ENCODE data around the gene DLX4. TPM values are rescaled to one million over a fixed set of nuclear protein-coding genes. Genes with fewer than 3 reads are reported as not detected.

The DLX4 gene
- total RNA-seq, 4 donors from 2014 or later = not detected

GRCh38 chr17:49955157-49955556 is 13.8 kb upstream of the DLX4 start:
- WGBS, 2 donors (ENCODE audit: low coverage in 1 of 2) = 56% methylated on average over 1 of the region's 1 CpG; no CpG with 5 or more reads in 1 of the 2 donors
- Histone ChIP-seq H3K9me3 (no peaks in the 10 kb centered on the region), H3K27me3 (peaks cover 48% of the 10 kb centered on the region), H3K27ac (no peak overlapping the region), H3K4me1 (no peaks in the 10 kb centered on the region), H3K36me3 (no peaks in the 10 kb centered on the region), H3K4me3 (no peak overlapping the region)
- intact Hi-C loops (cut with DNase I; ENCODE audit: low total_unique reads) = no loop called here
- TF ChIP-seq POLR2AphosphoS5 (IDR thresholded peaks at IDR 0.05) (no peak), EP300 (IDR thresholded peaks at IDR 0.05; ENCODE audit: low read depth) (no peak), POLR2A (IDR thresholded peaks at IDR 0.05) (no peak), CTCF (IDR thresholded peaks at IDR 0.05) (no peak)
- in situ Hi-C loops (cut with MboI; ENCODE audit: low pct_ligation_motif_present in 1 of 4, low pct_unique_long_range_greater_than_20kb in 1 of 4, low sequenced_read_pairs in 3 of 4) = no loop called here
- no peak for DNase-seq

- H3K9me3 ChIP-seq = no peaks in the 10 kb centered on the region
- WGBS, 2 donors (ENCODE audit: low coverage in 1 of 2) = 55% methylated on average over 4 of the region's 4 CpGs; no CpG with 5 or more reads in 1 of the 2 donors
- DNase-seq = no peak
- no peak overlapping the region for H3K4me3 ChIP-seq
- H3K27ac ChIP-seq = no peak overlapping the region
- no peaks in the 10 kb centered on the region for H3K4me1 ChIP-seq
- no peaks in the 10 kb centered on the region for H3K36me3 ChIP-seq
- TF ChIP-seq POLR2AphosphoS5 (IDR thresholded peaks at IDR 0.05) = no peak
- no peak for TF ChIP-seq EP300 (IDR thresholded peaks at IDR 0.05; ENCODE audit: low read depth)
- TF ChIP-seq POLR2A (IDR thresholded peaks at IDR 0.05) = no peak
- TF ChIP-seq CTCF (IDR thresholded peaks at IDR 0.05) = no peak
- peaks cover 44% of the 10 kb centered on the region for H3K27me3 ChIP-seq
- intact Hi-C loops (cut with DNase I; ENCODE audit: low total_unique reads) = no loop called here
- in situ Hi-C loops (cut with MboI; ENCODE audit: low pct_ligation_motif_present in 1 of 4, low pct_unique_long_range_greater_than_20kb in 1 of 4, low sequenced_read_pairs in 3 of 4) = no loop called here
Measured at GRCh38 chr17:49956780-49957179, 12.2 kb upstream of the DLX4 start.

GRCh38 chr17:49957350-49957749 is 11.6 kb upstream of the DLX4 start:
- Histone ChIP-seq H3K27me3 (peaks cover 44% of the 10 kb centered on the region), H3K4me1 (no peaks in the 10 kb centered on the region), H3K27ac (no peak overlapping the region), H3K9me3 (no peaks in the 10 kb centered on the region), H3K36me3 (no peaks in the 10 kb centered on the region), H3K4me3 (no peak overlapping the region)
- DNase-seq = no peak
- WGBS, 2 donors (ENCODE audit: low coverage in 1 of 2) = 78 to 100% methylated on average over 1 to 3 of the region's 3 CpGs
- intact Hi-C loops (cut with DNase I; ENCODE audit: low total_unique reads) = no loop called here
- TF ChIP-seq CTCF (IDR thresholded peaks at IDR 0.05) (no peak), EP300 (IDR thresholded peaks at IDR 0.05; ENCODE audit: low read depth) (no peak), POLR2AphosphoS5 (IDR thresholded peaks at IDR 0.05) (no peak), POLR2A (IDR thresholded peaks at IDR 0.05) (no peak)
- in situ Hi-C loops (cut with MboI; ENCODE audit: low pct_ligation_motif_present in 1 of 4, low pct_unique_long_range_greater_than_20kb in 1 of 4, low sequenced_read_pairs in 3 of 4) = no loop called here

GRCh38 chr17:49958723-49959122 is 10.3 kb upstream of the DLX4 start:
- Histone ChIP-seq H3K27me3 (peaks cover 48% of the 10 kb centered on the region), H3K36me3 (no peaks in the 10 kb centered on the region), H3K4me1 (no peaks in the 10 kb centered on the region), H3K9me3 (no peaks in the 10 kb centered on the region), H3K4me3 (no peak overlapping the region), H3K27ac (no peak overlapping the region)
- TF ChIP-seq POLR2AphosphoS5 (IDR thresholded peaks at IDR 0.05) = no peak
- 90% methylated on average over 4 of the region's 4 CpGs; no CpG with 5 or more reads in 1 of the 2 donors for WGBS, 2 donors (ENCODE audit: low coverage in 1 of 2)
- DNase-seq = no peak
- in situ Hi-C loops (cut with MboI; ENCODE audit: low pct_ligation_motif_present in 1 of 4, low pct_unique_long_range_greater_than_20kb in 1 of 4, low sequenced_read_pairs in 3 of 4) = no loop called here
- intact Hi-C loops (cut with DNase I; ENCODE audit: low total_unique reads) = no loop called here

Data from transverse colon (tissue), 4 donors.